ENCODE measurements around the gene DPF3. TPM values are rescaled to one million over a fixed set of nuclear protein-coding genes. Genes with fewer than 3 reads are reported as not detected.

Gene DPF3
- total RNA-seq, 2 experiments from 2014 or later = 0.27 to 0.31 TPM

DNA sequence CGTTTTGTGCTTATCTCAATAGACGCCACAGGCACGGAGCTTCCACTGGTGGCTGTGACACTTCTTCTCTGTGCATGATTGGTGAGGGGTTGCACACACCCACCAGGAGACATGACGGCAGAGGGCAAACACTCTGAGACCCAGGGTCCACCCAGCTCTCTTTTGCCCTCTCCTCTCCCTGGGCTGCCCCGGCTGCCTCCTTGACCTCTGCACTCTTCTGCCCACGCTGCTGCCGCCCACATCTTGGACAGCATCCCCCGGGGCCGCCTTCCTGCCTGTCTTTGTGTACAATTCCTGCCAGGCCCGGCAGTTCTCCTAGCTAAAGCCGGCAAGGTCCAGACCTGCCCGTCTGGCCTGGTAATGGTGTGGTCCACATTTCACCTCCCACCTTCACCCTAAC, 44.7 kb downstream of the DPF3 start:
- Mint-ChIP-seq H3K4me1 (ENCODE audit: low read depth) (no peaks in the 10 kb centered on the region), H3K27ac (no peak overlapping the region), H3K27me3 (peaks cover 5% of the 10 kb centered on the region), H3K4me3 (no peak overlapping the region), H3K9me3 (no peaks in the 10 kb centered on the region), H3K36me3 (ENCODE audit: low read depth) (no peaks in the 10 kb centered on the region)
- no peak for TF ChIP-seq CTCF (IDR thresholded peaks at IDR 0.05)
- intact Hi-C loops (cut with DNase I, micrococcal nuclease) = no loop called here
- ChIA-PET CTCF (no interaction called here), POLR2A (no interaction called here)
- no peaks in the 10 kb centered on the region for H3K4me1 ChIP-seq (ENCODE audit: insufficient read depth, low read length)
- H3K9me3 ChIP-seq (ENCODE audit: control insufficient read depth in 1 of 2, insufficient read depth in 1 of 2, low read length in 2 of 2) = no peaks in the 10 kb centered on the region
- H3K27me3 ChIP-seq (ENCODE audit: control insufficient read depth in 1 of 2, insufficient read depth in 2 of 2, low read length in 2 of 2) = no peaks in the 10 kb centered on the region
- no peaks in the 10 kb centered on the region for H3K36me3 ChIP-seq (ENCODE audit: insufficient read depth, low read length)
- no peak overlapping the region for H3K27ac ChIP-seq (ENCODE audit: low read depth in 1 of 2, low read length in 2 of 2)
- H3K4me3 ChIP-seq (ENCODE audit: low read length) = no peak overlapping the region
- DNase-seq (no peak), ATAC-seq (ENCODE audit: poor library complexity) (no peak)

GRCh38 chr14:72847721-72848120, 46.2 kb downstream of the DPF3 start:
- Mint-ChIP-seq H3K4me3 (no peak overlapping the region), H3K9me3 (no peaks in the 10 kb centered on the region), H3K27me3 (peaks cover 5% of the 10 kb centered on the region), H3K4me1 (ENCODE audit: low read depth) (no peaks in the 10 kb centered on the region), H3K36me3 (ENCODE audit: low read depth) (no peaks in the 10 kb centered on the region), H3K27ac (no peak overlapping the region)
- no peak for DNase-seq
- Histone ChIP-seq H3K9me3 (ENCODE audit: control insufficient read depth in 1 of 2, insufficient read depth in 1 of 2, low read length in 2 of 2) (no peaks in the 10 kb centered on the region), H3K4me3 (ENCODE audit: low read length) (no peak overlapping the region), H3K27ac (ENCODE audit: low read depth in 1 of 2, low read length in 2 of 2) (no peak overlapping the region), H3K36me3 (ENCODE audit: insufficient read depth, low read length) (no peaks in the 10 kb centered on the region), H3K4me1 (ENCODE audit: insufficient read depth, low read length) (no peaks in the 10 kb centered on the region), H3K27me3 (ENCODE audit: control insufficient read depth in 1 of 2, insufficient read depth in 2 of 2, low read length in 2 of 2) (no peaks in the 10 kb centered on the region)
- CTCF ChIA-PET = no interaction called here
- no peak for TF ChIP-seq CTCF (IDR thresholded peaks at IDR 0.05)
- POLR2A ChIA-PET = no interaction called here
- intact Hi-C loops (cut with DNase I, micrococcal nuclease) = no loop called here
- ATAC-seq (ENCODE audit: poor library complexity) = no peak

GRCh38 chr14:72845683-72846082, 48.2 kb downstream of the DPF3 start:
- Histone ChIP-seq H3K36me3 (ENCODE audit: insufficient read depth, low read length) (no peaks in the 10 kb centered on the region), H3K9me3 (ENCODE audit: control insufficient read depth in 1 of 2, insufficient read depth in 1 of 2, low read length in 2 of 2) (no peaks in the 10 kb centered on the region), H3K27me3 (ENCODE audit: control insufficient read depth in 1 of 2, insufficient read depth in 2 of 2, low read length in 2 of 2) (no peaks in the 10 kb centered on the region), H3K27ac (ENCODE audit: low read depth in 1 of 2, low read length in 2 of 2) (no peak overlapping the region), H3K4me3 (ENCODE audit: low read length) (no peak overlapping the region), H3K4me1 (ENCODE audit: insufficient read depth, low read length) (no peaks in the 10 kb centered on the region)
- H3K4me3 Mint-ChIP-seq = no peak overlapping the region
- no peaks in the 10 kb centered on the region for H3K9me3 Mint-ChIP-seq
- intact Hi-C loops (cut with DNase I, micrococcal nuclease) = no loop called here
- H3K4me1 Mint-ChIP-seq (ENCODE audit: low read depth) = no peaks in the 10 kb centered on the region
- H3K36me3 Mint-ChIP-seq (ENCODE audit: low read depth) = no peaks in the 10 kb centered on the region
- H3K27ac Mint-ChIP-seq = no peak overlapping the region
- ChIA-PET POLR2A (no interaction called here), CTCF (no interaction called here)
- DNase-seq = no peak
- TF ChIP-seq CTCF (IDR thresholded peaks at IDR 0.05) = no peak
- H3K27me3 Mint-ChIP-seq = peaks cover 5% of the 10 kb centered on the region
- no peak for ATAC-seq (ENCODE audit: poor library complexity)
